Right hindlimb (tissue), 1 donor: Measurements from ENCODE around the gene ZDHHC11.
"Not testable (repeated sequence)": the region's sequence is repeated elsewhere in the genome, so short reads cannot be mapped to it uniquely, and the experiment has no call there.

Experiments
- DNase-seq: peaks from one replicate; pipeline ENCODE4 v3.0.0-alpha.2; 2018

Gene ZDHHC11

DNA sequence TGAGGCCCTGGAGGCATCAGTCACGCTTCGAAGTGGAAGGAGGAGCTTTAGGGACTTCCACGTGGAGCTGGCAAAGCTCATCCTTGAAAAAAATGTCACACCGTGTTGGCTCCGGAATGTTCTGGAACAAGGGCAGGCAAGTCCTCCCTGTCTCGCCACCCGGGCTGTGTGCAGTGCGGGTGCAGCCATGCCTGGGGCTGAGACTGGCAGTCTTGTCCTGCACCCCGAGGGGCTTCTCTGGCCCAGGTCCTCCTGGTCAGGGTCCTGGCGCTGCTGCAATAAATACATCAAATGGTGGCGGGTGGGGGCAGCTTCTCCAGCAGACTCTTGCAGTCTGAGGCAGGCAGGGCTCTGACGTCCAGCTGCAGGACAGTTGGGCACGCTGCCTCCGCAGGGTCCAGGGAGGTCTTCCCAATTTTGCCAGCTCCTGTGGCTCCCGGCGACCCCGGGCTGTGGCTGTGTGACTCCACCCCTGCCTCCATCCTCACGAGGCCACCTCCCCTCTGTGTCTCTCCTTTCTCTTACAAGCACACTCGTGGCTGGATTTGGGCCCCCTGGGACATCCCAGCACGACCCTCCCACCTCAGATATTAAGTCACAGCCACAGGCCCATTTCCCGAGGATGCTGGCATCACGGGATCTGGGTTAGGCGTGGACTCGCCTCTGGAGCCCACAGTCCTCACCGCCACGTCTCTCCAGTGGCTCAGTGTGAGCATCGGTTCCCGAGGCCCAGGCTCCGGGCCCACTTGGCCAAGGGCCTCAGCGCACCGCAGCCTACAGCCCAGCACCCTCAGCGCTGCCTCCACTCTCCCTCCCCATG is 8.2 kb downstream of the ZDHHC11 start:
- DNase-seq: peak; percentile 14

DNA sequence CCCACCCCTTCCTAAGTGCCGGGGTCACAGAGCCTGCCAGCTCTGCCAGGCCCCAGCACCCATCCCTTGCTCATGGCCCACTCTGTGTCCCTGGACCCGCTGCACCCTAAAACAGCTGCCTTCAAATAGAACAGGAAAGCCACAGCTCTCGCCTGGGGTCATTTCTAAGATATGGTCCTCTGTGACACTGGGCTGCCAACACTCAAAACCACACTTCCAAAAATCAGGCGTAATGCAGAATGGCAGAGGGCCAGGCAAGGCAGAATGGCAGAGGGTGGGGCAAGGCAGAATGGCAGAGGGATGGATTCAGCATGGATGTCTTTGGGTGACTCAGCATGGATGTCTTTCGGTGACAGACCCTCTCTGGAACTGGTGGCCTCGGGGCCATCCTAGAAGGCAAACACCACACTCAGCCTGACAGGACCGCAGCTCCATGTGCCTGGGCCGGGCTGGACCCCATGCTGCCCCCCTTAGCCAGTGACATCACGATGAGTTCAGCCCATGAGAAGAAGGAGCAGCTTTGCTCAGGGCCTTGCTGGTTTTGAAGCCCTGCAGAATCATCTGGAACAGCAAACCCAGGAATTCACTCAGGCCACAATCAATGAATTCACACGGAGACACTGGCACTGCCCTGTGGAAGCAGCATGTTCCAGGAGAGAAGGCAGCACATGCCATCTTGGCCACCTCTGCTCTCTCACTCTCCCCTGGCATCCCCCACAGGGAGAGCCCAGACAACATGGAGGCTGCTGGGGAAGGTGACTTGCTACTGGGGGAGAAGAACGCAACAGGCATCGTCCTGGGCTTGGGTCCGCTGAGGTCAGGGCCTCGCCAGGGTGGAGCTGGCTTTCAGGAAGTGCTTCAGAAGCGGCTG is 9.0 kb downstream of the ZDHHC11 start:
- peak; percentile 20 for DNase-seq

GRCh38 chr5:840974-841435 is 9.8 kb downstream of the ZDHHC11 start:
- peak; percentile 13 for DNase-seq

- DNase-seq: peak; percentile 11
Observed at GRCh38 chr5:840118-840973, 10.4 kb downstream of the ZDHHC11 start.

DNA sequence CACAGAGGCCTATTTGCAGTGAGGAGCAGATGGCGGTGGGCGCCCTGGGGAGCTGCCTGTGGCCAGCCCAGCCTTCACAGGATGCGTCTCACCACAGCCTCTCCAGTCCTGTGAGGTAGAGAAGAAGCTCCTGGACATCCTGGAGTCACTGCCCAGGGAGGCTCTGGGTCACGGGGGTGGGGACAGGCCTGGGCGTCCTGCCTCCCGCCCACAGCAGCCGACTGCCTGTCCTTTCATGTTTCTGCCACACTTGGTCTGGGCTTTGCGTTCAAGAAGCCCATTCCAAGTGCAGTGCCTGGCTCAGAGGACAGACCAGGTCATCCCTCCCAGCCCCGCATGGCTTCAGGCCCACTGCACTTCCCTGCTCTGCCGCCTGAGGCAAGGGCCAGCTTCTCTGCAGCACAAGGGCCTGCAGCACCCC is 12.3 kb downstream of the ZDHHC11 start:
- DNase-seq: not testable (repeated sequence)

- DNase-seq: not testable (repeated sequence)
Observed at GRCh38 chr5:837621-838121, 13.1 kb downstream of the ZDHHC11 start.

DNA sequence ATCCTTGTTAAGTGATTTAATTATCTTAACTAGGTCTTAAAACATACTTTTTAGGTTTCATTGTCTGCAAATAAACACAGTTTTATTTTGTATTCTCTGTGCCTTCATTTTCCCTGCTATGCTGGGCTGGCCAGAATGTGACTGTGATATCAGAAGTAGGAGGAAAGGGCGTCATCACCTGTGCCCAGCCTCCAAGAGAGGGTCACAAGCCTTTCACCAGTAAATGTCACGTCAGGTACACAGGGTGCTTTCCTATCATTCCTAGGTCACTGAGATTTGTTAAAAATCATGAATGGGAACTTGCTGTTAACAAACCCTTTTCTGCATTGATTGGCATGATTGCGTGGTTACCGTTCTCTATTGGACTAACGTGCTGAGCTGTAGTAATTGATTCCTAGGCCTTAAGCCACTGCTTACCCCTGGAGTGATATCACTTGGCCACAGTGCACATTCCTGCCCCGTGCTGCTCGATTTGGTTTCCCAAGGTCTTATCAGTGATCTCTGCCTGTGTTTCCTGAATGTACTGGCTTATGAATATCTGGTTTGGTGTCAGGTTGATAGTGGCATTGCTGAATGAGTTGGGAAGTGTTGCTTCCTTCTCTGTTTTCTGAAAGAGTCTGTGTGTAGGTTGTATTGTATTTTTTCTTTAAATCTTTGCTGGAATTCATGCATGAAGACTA is 14.7 kb downstream of the ZDHHC11 start:
- DNase-seq: not testable (repeated sequence)

- DNase-seq: not testable (repeated sequence)
Observed at GRCh38 chr5:834013-834412, 16.8 kb downstream of the ZDHHC11 start.

- DNase-seq: not testable (repeated sequence)
Observed at GRCh38 chr5:828194-828593, 22.6 kb downstream of the ZDHHC11 start.

DNA sequence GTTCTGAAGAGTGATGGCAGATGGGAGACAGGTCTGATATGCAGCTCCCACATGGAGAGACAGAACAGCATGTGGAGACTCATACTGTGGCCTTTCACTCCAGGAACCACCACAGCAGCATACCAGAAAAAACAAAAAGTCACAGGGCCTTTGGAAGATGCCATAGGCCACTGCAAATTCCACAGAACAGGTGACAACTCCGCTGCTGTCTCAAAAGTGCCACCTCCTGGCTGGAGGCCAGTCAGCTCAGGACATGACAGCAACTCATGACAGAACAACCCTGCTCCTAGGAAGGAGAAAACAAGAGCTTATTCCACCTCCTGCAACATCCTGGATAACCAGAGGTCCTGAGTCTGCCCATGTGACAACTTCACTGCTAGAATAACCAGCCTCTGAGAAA is 25.2 kb downstream of the ZDHHC11 start:
- not testable (repeated sequence) for DNase-seq

DNA sequence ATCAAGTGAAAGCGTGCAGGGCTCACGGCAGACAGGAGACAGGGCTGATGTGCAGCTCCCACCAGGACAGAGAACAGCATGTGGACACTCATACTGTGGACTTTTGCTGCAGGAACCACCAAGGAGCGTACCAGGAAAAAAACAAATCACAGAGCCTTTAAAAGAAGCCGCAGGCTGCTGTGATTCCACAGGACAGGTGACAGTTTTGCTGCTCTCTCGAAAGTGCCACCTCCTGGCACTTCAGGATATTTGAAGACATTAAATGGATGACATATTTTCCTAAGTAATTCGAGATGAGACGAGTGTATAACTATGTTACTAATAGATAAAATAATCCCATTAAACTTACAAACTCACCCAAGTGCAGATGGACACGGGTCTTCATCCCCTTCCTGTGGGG is 29.3 kb downstream of the ZDHHC11 start:
- DNase-seq: no peak

DNA sequence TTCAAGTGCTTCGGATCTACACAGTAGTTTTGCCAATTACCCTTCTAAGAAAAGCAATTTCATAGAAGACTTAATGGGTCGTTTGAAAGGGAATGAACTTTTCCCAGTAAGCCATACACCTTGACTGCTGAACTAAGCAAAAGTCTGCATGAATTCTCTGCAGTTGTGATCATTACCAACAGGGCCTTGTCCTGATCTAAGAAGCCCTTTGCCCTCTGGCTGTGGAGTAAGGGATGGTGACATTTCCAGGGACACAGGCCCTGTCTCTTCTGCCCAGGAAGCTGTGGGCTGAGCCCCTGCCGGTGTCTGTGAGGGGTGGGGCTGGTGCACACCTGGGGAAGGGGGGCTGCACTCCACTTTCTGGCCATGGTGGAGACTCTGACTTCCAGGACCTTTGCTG is 30.5 kb downstream of the ZDHHC11 start:
- DNase-seq: no peak

GRCh38 chr5:819078-819477 is 31.7 kb downstream of the ZDHHC11 start:
- no peak for DNase-seq

DNA sequence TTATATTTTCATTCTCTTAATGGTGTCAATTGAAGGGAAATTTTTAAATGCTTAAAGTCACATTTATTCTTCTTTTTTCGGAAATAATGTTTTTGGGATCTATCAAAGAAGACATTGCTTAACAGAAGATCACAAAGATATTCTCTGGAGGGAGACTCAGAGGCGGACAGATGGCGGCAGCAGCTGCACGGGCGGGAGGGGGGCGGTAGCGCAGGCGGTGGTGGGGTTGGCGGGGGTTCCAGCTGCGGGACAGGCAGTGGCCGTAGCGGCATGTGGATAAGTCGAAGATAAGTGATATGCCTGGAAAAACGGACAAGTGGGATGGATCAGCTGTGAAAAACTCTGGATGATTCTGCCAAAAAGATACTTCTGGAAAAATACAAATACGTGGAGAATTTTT is 34.6 kb downstream of the ZDHHC11 start:
- DNase-seq: no peak

DNA sequence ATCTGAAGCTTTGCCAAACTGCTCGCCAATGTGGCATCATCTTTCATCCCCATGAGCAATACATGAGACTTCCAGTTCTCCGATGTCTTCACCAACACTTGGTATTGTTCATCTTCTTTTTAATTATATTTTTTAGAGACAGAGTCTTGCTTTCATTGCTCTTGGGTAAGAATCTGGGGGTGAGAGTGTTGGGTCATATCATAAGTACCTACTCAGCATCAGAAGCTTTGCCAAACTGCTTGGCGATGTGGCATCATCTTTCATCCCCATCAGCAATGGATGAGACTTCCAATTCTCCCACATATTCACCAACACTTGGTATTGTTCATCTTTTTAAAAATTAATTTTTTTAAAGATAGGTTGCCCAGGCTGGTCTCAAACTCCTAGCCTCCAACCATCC is 35.3 kb downstream of the ZDHHC11 start:
- DNase-seq: no peak

DNA sequence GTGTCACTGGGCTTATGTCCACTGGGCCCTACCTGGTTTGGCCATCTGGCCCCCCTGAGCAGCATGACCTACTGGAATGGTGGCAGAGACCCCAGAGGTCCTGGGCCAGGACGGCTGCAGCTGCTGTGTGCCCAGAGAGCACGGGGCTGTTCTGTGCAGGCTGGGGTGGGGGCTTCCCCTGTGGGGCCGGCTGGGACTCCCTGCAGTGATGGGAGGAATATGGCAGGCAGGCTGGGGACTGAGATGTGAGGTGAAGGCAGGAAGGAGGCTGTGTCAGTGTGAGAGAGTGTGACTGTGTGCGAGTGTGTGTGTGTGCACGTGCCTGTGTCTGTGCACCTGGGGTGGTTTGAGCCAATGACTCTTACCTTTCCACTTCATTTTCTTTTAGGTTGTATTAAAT is 37.2 kb downstream of the ZDHHC11 start:
- DNase-seq: not testable (repeated sequence)

- DNase-seq: not testable (repeated sequence)
Observed at GRCh38 chr5:811384-811783, 39.4 kb downstream of the ZDHHC11 start.

DNA sequence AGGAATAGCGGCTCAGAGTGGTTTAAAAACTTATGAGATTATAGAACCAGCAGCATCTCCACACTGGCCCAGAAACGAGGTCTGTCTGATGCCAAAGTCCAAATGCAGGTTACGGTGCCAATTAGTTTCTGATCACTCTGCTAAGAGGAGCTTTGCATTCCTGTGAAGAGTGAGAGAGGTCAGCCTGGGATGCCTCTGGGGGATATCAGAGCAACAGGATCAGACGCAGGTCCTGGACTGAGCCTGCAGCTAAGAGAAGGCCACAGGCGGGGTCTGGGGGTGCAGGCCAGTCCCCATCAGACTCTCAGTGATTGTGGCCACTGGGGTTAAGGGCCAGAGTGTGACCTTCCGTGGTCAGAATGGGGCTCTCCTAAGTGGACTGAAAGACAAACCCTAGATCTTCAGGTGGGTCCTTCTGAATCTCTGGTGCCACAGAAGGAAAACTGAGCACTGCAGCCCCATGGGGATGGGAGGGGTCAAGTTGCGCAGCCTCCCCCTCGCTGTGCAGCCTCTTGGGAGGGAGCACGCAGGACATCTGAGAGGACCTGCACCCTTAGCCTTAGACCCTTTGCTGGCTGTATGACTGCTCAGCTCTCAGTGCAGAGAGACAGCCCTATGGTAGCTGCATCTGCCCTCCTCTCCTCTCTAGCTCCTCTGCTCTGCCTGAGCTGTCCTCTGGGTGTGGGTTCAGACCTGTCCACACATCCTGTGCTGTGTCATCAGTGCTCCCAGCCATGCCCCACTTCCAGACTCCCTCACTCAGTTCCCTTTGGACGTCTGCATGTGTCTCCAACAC is 42.9 kb downstream of the ZDHHC11 start:
- DNase-seq: not testable (repeated sequence)

GRCh38 chr5:801472-801871 is 49.3 kb downstream of the ZDHHC11 start:
- DNase-seq: no peak

DNA sequence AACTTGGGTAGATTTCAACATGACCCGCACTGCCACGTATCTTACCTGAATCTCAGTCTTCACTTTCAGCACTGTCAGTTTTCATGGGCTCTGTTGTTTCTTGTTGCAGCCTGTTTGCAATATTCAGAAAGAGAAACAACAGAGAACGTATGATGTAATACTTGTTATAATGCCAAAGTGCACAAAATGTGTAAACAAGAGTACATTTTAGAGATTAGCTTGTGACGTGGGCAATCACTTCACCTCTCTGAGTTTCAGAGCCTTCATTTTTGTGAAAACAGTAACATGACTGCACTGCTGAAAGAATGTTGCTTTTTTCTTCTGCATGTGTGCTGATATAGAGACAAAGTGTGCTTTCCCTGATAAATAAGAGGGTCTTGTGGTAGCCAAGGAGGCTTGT is 49.7 kb downstream of the ZDHHC11 start:
- DNase-seq: not testable (repeated sequence)
